A549 (cell line): ENCODE data around the gene R3HDML.

Experiments used
- CTCF ChIP-seq: fragments of >200 bp; sonication (Bioruptor Twin); formaldehyde crosslinking; IDR thresholded peaks from 3 replicates; pipeline ENCODE4 v1.5.1; 2016
- EP300 ChIP-seq, 2 experiments: fragments of >200 bp; sonication (Bioruptor Twin); formaldehyde crosslinking; IDR thresholded peaks; 2 replicates in 1 of 2; 3 replicates in 1 of 2; pipeline ENCODE4 v1.6.1; 2016 to 2017
- SMC3 ChIP-seq: fragments of >200 bp; sonication (Bioruptor Twin); formaldehyde crosslinking; IDR thresholded peaks from 3 replicates; pipeline ENCODE4 v1.6.1; 2018; ENCODE audit warnings: inconsistent platforms
- ZFP36 ChIP-seq: fragments of 450-650 bp; IDR thresholded peaks from 2 replicates; pipeline ENCODE4 v1.6.1; 2014; ENCODE audit warnings: borderline replicate concordance; ENCODE audit not compliant: partially characterized antibody

GRCh38 chr20:44348168-44348659 lies 11.4 kb downstream of the R3HDML start:
- TF ChIP-seq SMC3, result no peak
- TF ChIP-seq EP300 (IDR thresholded peaks at IDR 0.05), result no peak
- no peak for TF ChIP-seq CTCF
- no peak for TF ChIP-seq ZFP36
